ENCODE results near the gene P2RY14. TPM values are rescaled to one million over a fixed set of nuclear protein-coding genes. Genes with fewer than 3 reads are reported as not detected.
A peak's percentile ranks its signal among the peaks of the same experiment; 100 is the strongest.

P2RY14 gene
- total and polyA plus RNA-seq, 4 donors: 2.1 to 11.0 (median 2.5) TPM

GRCh38 chr3:151209654-151210053, 68.7 kb downstream of the P2RY14 start:
- TF ChIP-seq, protein P1, sequence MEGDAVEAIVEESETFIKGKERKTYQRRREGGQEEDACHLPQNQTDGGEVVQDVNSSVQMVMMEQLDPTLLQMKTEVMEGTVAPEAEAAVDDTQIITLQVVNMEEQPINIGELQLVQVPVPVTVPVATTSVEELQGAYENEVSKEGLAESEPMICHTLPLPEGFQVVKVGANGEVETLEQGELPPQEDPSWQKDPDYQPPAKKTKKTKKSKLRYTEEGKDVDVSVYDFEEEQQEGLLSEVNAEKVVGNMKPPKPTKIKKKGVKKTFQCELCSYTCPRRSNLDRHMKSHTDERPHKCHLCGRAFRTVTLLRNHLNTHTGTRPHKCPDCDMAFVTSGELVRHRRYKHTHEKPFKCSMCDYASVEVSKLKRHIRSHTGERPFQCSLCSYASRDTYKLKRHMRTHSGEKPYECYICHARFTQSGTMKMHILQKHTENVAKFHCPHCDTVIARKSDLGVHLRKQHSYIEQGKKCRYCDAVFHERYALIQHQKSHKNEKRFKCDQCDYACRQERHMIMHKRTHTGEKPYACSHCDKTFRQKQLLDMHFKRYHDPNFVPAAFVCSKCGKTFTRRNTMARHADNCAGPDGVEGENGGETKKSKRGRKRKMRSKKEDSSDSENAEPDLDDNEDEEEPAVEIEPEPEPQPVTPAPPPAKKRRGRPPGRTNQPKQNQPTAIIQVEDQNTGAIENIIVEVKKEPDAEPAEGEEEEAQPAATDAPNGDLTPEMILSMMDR (IDR thresholded peaks at IDR 0.05; ENCODE audit: control extremely low read depth, extremely low read depth): no peak
- no peaks in the 10 kb centered on the region for H3K9me3 ChIP-seq (ENCODE audit: control insufficient read depth in 4 of 4, insufficient read depth in 3 of 4, low read length in 3 of 4)
- H3K4me1 ChIP-seq (ENCODE audit: control insufficient read depth in 5 of 5, insufficient read depth in 5 of 5, low read length in 5 of 5): peaks cover 0 to 6% (median 0%) of the 10 kb centered on the region in 5 donors
- H3K27ac ChIP-seq (ENCODE audit: low read depth in 1 of 2, low read length in 1 of 2): no peak overlapping the region
- WGBS, 2 donors: 87 to 90% methylated on average over 3 of the region's 3 CpGs
- H3K4me3 ChIP-seq: no peak overlapping the region
- no peaks in the 10 kb centered on the region for H3K27me3 ChIP-seq (ENCODE audit: control insufficient read depth in 3 of 3, insufficient read depth in 3 of 3, low read length in 2 of 3)
- ATAC-seq (ENCODE audit: insufficient read depth, low FRiP score) (no peak), DNase-seq (no peak)
- H3K9ac ChIP-seq (ENCODE audit: insufficient read depth in 1 of 2, low read length in 2 of 2): no peak overlapping the region
- H3K36me3 ChIP-seq (ENCODE audit: control insufficient read depth in 4 of 4, insufficient read depth in 4 of 4, low read length in 4 of 4): no peaks in the 10 kb centered on the region

- Histone ChIP-seq H3K4me1 (ENCODE audit: control insufficient read depth in 5 of 5, insufficient read depth in 5 of 5, low read length in 5 of 5) (peaks cover 0 to 8% (median 0%) of the 10 kb centered on the region in 5 donors), H3K4me3 (no peak overlapping the region), H3K27me3 (ENCODE audit: control insufficient read depth in 3 of 3, insufficient read depth in 3 of 3, low read length in 2 of 3) (no peaks in the 10 kb centered on the region), H3K27ac (ENCODE audit: low read depth in 1 of 2, low read length in 1 of 2) (no peak overlapping the region), H3K36me3 (ENCODE audit: control insufficient read depth in 4 of 4, insufficient read depth in 4 of 4, low read length in 4 of 4) (no peaks in the 10 kb centered on the region), H3K9ac (ENCODE audit: insufficient read depth in 1 of 2, low read length in 2 of 2) (no peak overlapping the region), H3K9me3 (ENCODE audit: control insufficient read depth in 4 of 4, insufficient read depth in 3 of 4, low read length in 3 of 4) (no peaks in the 10 kb centered on the region)
- DNase-seq (no peak), ATAC-seq (ENCODE audit: insufficient read depth, low FRiP score) (no peak)
- TF ChIP-seq, protein P1 (IDR thresholded peaks at IDR 0.05; ENCODE audit: control extremely low read depth, extremely low read depth): no peak
- 78 to 91% methylated on average over 3 of the region's 3 CpGs for whole genome bisulfite sequencing, 2 donors
Measured at GRCh38 chr3:151206201-151206600, 72.1 kb downstream of the P2RY14 start.

GRCh38 chr3:151205482-151205881, 72.9 kb downstream of the P2RY14 start:
- no peaks in the 10 kb centered on the region for H3K36me3 ChIP-seq (ENCODE audit: control insufficient read depth in 4 of 4, insufficient read depth in 4 of 4, low read length in 4 of 4)
- H3K9ac ChIP-seq (ENCODE audit: insufficient read depth in 1 of 2, low read length in 2 of 2): no peak overlapping the region
- ATAC-seq (ENCODE audit: insufficient read depth, low FRiP score) (no peak), DNase-seq (no peak)
- no peak overlapping the region for H3K4me3 ChIP-seq
- 92 to 96% methylated on average over 6 of the region's 6 CpGs for WGBS, 2 donors
- TF ChIP-seq, protein P1 (IDR thresholded peaks at IDR 0.05; ENCODE audit: control extremely low read depth, extremely low read depth): no peak
- no peaks in the 10 kb centered on the region for H3K27me3 ChIP-seq (ENCODE audit: control insufficient read depth in 3 of 3, insufficient read depth in 3 of 3, low read length in 2 of 3)
- H3K9me3 ChIP-seq (ENCODE audit: control insufficient read depth in 4 of 4, insufficient read depth in 3 of 4, low read length in 3 of 4): no peaks in the 10 kb centered on the region
- peaks cover 0 to 5% (median 0%) of the 10 kb centered on the region in 5 donors for H3K4me1 ChIP-seq (ENCODE audit: control insufficient read depth in 5 of 5, insufficient read depth in 5 of 5, low read length in 5 of 5)
- H3K27ac ChIP-seq (ENCODE audit: low read depth in 1 of 2, low read length in 1 of 2): peak overlapping the region in 1 of 2 donors; percentile 47
